SU-DHL-6 (cell line): ENCODE results near the gene ICA1.

Experiments
- EZH2phosphoT487 ChIP-seq: fragments of 200-600 bp; sonication (generic), shearing (Covaris generic); conservative IDR thresholded peaks from 2 replicates; pipeline ENCODE4 v1.6.1; 2018; ENCODE audit warnings: mild to moderate bottlenecking, antibody characterized with exemption, low read length, moderate library complexity, mixed read lengths
- TF ChIP-seq, protein P1 (sequence below): fragments of 200-600 bp; sonication (generic); IDR thresholded peaks from one replicate; pipeline ENCODE4 v1.5.1; 2017; ENCODE audit warnings: antibody characterized with exemption, mild to moderate bottlenecking, low read length, moderate library complexity; ENCODE audit not compliant: insufficient read depth, poor library complexity, severe bottlenecking

DNA sequence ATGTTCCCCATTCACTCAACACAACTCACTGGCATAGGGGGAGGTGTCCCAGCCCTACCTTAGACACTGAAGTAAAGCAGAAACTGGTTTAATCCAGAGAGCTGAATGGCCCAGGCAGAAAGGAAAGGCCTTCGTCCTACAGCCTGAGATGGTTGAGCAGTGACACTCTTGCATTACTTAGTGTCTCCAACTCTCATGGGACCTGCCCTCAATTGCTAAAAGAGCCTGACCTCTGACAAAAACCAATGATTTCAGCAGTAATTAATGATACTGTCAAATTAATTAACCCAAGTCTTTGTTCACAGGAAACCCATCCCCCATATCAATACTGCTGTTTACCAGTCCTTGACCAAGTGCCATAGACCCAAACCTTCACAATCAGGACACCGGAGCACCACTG lies 48.6 kb downstream of the ICA1 start:
- TF ChIP-seq, protein P1, sequence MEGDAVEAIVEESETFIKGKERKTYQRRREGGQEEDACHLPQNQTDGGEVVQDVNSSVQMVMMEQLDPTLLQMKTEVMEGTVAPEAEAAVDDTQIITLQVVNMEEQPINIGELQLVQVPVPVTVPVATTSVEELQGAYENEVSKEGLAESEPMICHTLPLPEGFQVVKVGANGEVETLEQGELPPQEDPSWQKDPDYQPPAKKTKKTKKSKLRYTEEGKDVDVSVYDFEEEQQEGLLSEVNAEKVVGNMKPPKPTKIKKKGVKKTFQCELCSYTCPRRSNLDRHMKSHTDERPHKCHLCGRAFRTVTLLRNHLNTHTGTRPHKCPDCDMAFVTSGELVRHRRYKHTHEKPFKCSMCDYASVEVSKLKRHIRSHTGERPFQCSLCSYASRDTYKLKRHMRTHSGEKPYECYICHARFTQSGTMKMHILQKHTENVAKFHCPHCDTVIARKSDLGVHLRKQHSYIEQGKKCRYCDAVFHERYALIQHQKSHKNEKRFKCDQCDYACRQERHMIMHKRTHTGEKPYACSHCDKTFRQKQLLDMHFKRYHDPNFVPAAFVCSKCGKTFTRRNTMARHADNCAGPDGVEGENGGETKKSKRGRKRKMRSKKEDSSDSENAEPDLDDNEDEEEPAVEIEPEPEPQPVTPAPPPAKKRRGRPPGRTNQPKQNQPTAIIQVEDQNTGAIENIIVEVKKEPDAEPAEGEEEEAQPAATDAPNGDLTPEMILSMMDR: no peak
- TF ChIP-seq EZH2phosphoT487: no peak
